HEK293T (cell line): ENCODE results near the gene PITRM1.

Experiments used
- CTCF ChIA-PET: fragments of 350-600 bp; formaldehyde crosslinking; extraction: SDS; loops from one replicate; lab custom pipeline; 2021; ENCODE audit warnings: antibody characterized with exemption, inconsistent platforms; lab: Yijun Ruan, JAX
- POLR2A ChIA-PET: fragments of 350-600 bp; formaldehyde crosslinking; extraction: SDS; loops from one replicate; lab custom pipeline; 2020; ENCODE audit warnings: antibody characterized with exemption, inconsistent platforms; lab: Yijun Ruan, JAX
- DNase-seq: peaks from one replicate; pipeline ENCODE4 v3.0.0; 2012; ENCODE audit warnings: mixed read lengths; ENCODE audit errors: extremely low spot score
- ARNT ChIP-seq: fragments of 450-650 bp; IDR thresholded peaks from 2 replicates; pipeline ENCODE4 v1.6.1; 2017; ENCODE audit warnings: mild to moderate bottlenecking
- BHLHE40 ChIP-seq: fragments of 450-650 bp; IDR thresholded peaks from 2 replicates; pipeline ENCODE4 v1.6.1; 2016; ENCODE audit warnings: mild to moderate bottlenecking, moderate library complexity, borderline replicate concordance
- CTBP1 ChIP-seq: fragments of 450-650 bp; IDR thresholded peaks from 2 replicates; pipeline ENCODE4 v1.6.1; 2016; ENCODE audit warnings: borderline replicate concordance
- ELF4 ChIP-seq: fragments of 450-650 bp; IDR thresholded peaks from 2 replicates; pipeline ENCODE4 v1.6.1; 2017; ENCODE audit warnings: antibody characterized with exemption
- FOXA1 ChIP-seq: fragments of 450-650 bp; IDR thresholded peaks from 2 replicates; pipeline ENCODE4 v1.6.1; 2016; ENCODE audit warnings: mild to moderate bottlenecking
- FOXK2 ChIP-seq: fragments of 450-650 bp; IDR thresholded peaks from 2 replicates; pipeline ENCODE4 v1.6.1; 2016; ENCODE audit warnings: mild to moderate bottlenecking
- FOXM1 ChIP-seq: fragments of 450-650 bp; IDR thresholded peaks from 2 replicates; pipeline ENCODE4 v1.6.1; 2017; ENCODE audit warnings: mild to moderate bottlenecking, borderline replicate concordance
- HDGF ChIP-seq: fragments of 450-650 bp; IDR thresholded peaks from 2 replicates; pipeline ENCODE4 v1.6.1; 2017; ENCODE audit warnings: antibody characterized with exemption, borderline replicate concordance
- L3MBTL2 ChIP-seq: fragments of 450-650 bp; conservative IDR thresholded peaks from 2 replicates; pipeline ENCODE4 v1.6.1; 2016; ENCODE audit warnings: mild to moderate bottlenecking
- LEF1 ChIP-seq: fragments of 450-650 bp; IDR thresholded peaks from 2 replicates; pipeline ENCODE4 v1.6.1; 2017; ENCODE audit warnings: mild to moderate bottlenecking, borderline replicate concordance
- NFRKB ChIP-seq: fragments of 450-650 bp; IDR thresholded peaks from 2 replicates; pipeline ENCODE4 v1.6.1; 2016; ENCODE audit warnings: mild to moderate bottlenecking, moderate library complexity
- SP1 ChIP-seq: fragments of 450-650 bp; IDR thresholded peaks from 2 replicates; pipeline ENCODE4 v1.6.1; 2017
- SUZ12 ChIP-seq: fragments of 450-650 bp; IDR thresholded peaks from 2 replicates; pipeline ENCODE4 v1.6.1; 2016; ENCODE audit warnings: mild to moderate bottlenecking
- TARDBP ChIP-seq: fragments of 450-650 bp; IDR thresholded peaks from 2 replicates; pipeline ENCODE4 v1.6.1; 2016
- ZNF384 ChIP-seq: fragments of 450-650 bp; IDR thresholded peaks from 2 replicates; pipeline ENCODE4 v1.6.1; 2016
- TF ChIP-seq, protein P1 (sequence below): fragments of 450-650 bp; IDR thresholded peaks from 2 replicates; pipeline ENCODE4 v1.6.1; 2016

Gene PITRM1

DNA sequence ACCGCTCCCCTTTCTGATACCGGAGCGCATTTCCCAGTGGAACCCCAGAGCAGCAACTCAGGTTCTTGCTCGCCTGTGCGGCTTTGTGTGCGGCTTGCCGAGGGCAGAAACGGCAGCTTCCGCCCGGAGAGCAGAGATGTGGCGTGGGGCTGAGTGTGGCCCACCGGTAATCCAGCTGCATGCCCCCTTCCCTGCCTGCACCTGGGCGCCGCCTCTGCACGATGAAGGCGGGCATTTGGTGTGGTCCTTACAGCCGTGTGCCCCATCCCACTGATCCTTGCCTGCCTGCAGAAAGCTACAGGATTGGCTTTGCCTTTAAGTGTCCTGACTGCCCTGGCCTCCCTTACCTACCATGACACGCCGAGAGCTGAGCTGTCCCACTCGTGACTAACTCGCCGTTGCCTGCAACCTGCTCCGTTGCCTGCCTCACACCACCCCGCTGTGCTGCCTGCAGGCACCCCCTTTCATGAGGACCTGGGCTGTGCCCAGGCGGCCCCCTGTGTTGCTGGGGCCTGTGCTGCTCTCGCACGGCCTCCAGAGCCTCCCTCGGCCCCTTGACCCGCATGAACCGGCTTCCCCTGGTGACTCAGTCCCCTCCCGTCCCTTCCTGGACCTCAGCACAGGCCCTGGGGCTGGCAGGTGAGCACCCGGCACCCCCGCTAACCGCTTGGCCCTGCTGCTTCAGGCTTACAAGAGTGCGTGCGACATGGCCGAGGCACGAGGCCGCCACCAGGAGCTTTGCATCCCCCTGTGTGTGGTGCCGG lies 48.0 kb downstream of the PITRM1 start:
- TF ChIP-seq, protein P1, sequence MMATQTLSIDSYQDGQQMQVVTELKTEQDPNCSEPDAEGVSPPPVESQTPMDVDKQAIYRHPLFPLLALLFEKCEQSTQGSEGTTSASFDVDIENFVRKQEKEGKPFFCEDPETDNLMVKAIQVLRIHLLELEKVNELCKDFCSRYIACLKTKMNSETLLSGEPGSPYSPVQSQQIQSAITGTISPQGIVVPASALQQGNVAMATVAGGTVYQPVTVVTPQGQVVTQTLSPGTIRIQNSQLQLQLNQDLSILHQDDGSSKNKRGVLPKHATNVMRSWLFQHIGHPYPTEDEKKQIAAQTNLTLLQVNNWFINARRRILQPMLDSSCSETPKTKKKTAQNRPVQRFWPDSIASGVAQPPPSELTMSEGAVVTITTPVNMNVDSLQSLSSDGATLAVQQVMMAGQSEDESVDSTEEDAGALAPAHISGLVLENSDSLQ: no peak
- TF ChIP-seq SUZ12 (no peak), HDGF (no peak), FOXM1 (no peak), FOXK2 (no peak), CTBP1 (no peak), BHLHE40 (no peak)
- ChIA-PET POLR2A (no interaction called here), CTCF (no interaction called here)
- DNase-seq: no peak

DNA sequence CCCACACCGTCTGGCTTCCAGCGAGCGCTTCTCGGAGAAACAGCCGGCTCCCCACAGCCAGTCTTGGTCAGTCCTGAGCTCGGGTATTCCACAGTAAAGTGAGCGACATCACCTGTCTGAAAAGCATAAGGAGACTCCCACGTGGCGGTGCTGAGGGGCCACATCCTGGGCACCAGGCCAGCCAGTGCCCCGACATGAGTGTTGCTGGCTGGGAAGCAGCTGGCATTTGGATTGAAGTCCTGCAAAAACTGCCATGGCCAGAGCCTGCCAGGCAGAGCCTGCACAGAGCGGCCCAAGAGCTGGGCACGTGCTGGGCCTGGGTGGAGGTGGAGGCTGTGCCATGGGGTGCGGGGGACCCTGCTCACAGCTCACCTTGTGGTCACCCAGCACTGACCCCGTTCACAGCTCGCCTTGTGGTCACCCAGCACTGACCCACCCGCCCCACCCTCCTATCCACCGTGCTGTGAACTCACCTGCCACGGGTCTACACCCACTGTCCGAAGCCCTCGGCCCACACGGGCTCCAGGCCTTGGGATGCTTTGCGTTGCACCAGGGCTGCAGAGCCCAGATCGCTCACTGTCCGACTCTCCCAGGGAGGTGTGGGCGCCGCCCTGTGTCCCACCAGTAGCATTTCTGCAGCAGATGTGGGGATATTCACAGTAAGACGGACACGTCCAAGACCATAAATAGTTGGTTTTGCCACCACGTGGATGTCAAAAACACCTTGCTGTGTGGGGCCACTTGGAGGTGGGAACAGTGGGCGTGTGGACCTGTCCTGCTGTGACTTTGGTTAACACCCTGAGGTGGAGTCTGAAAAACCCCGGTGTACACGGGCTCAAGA lies 48.8 kb downstream of the PITRM1 start:
- TF ChIP-seq SUZ12: no peak
- TF ChIP-seq, protein P1: no peak
- ChIA-PET POLR2A (no interaction called here), CTCF (no interaction called here)
- DNase-seq: no peak

DNA sequence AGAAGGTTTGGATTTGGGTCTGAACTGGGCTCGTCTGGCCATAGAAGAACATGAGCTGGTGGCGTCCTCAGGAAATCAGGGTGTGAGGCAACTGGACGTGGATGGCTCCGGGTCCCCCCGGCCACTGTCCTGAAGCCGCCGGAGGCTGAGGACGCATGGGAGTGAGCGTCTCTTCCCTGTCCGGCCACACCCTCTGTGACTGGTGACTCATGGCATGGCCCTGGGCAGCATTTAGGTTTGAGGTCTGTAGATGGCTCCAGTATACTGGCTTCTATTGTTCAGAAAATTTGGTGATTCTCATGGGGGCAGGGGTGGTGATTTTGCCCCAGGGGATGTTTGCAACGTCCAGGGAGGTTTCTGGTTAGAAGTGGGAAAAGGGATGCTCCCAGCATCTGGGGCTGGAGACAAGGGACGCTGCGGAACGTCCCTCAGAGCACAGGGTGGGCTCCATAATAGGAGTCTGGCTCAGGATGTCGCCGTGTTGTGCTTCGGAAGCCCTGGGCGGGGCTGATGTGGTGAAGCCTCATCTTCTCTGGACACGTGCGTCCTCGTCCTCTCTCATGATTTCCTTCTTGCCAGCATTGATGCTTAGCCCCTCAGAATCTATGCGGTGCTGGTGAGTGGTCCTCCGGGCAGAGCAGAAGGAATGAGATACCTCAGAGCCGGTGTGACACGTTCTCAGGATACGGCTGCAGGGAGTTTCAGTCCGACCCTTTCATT lies 49.9 kb downstream of the PITRM1 start:
- POLR2A ChIA-PET: no interaction called here
- no peak for DNase-seq
- CTCF ChIA-PET: no interaction called here

DNA sequence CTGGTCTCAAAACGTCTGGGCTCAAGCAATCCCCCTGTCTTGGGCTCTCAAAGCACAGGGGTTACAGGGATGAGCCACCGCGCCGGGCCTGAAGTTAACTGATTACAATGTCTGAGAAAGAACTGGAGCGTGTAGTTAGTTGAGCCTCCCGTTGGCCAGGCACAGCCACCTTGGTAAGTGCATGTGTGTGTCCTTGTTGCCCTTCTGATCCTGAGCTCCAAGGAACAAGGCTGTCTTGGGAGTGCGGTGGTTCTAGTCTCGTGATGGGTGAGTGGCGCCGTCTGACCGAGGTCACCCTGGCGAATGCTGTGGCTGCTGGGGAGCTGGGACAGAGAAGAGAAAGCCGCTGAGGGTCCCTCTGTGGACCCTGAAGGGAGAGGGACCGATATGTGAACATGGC lies 50.5 kb downstream of the PITRM1 start:
- POLR2A ChIA-PET: no interaction called here
- no peak for DNase-seq
- CTCF ChIA-PET: no interaction called here
- no peak for TF ChIP-seq FOXK2

More for the DNA sequence above, 49.9 kb downstream of the PITRM1 start:
- TF ChIP-seq L3MBTL2 (no peak), ARNT (no peak), LEF1 (no peak), FOXM1 (no peak), FOXK2 (no peak), CTBP1 (no peak), NFRKB (no peak), FOXA1 (no peak), ZNF384 (no peak), SUZ12 (no peak), BHLHE40 (no peak), SP1 (no peak), HDGF (no peak), TARDBP (no peak), ELF4 (no peak)
- TF ChIP-seq, protein P1: no peak

DNA sequence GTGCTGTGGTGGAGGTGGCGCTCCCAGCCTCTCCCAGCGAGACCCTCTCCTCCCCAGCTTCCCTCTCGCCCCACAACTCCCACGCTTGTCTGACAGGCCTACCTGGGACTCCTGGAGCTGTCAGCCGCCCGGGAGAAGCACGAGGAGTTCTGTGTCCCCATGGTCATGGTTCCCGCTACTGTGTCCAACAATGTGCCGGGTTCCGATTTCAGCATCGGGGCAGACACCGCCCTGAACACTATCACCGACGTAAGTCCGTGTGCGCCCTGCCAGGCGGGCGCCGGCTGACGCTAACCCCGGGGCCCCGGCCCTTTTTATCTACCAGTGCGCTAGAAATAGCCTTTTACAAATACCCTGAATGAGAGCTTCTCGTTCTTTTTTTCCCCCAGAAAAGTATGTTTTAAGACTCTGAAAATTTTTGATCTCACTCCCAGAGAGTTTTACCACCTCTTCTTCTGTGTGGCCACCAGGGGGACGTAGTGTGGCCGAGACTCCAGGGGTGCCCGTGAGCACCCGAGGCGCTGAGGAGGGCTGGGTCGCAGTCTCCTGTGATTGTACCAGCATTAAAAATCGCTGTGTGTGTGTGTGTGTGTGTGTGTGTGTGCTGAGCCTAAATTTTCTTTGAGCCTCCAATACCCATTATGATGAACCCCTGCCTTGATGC lies 52.7 kb downstream of the PITRM1 start:
- TF ChIP-seq L3MBTL2: no peak
- TF ChIP-seq SUZ12: no peak
- TF ChIP-seq FOXA1: no peak
- TF ChIP-seq NFRKB: no peak
- TF ChIP-seq HDGF: no peak
- no peak for TF ChIP-seq BHLHE40
- no peak for TF ChIP-seq SP1
- TF ChIP-seq LEF1: no peak
- TF ChIP-seq, protein P1: no peak
- TF ChIP-seq FOXK2: no peak
- no peak for TF ChIP-seq FOXM1
- TF ChIP-seq CTBP1: no peak
- no peak for TF ChIP-seq ARNT
- TF ChIP-seq ELF4: no peak
- TF ChIP-seq TARDBP: no peak
- TF ChIP-seq ZNF384: no peak
- CTCF ChIA-PET: interaction anchor here (0.6 to 1.6 kb wide), 3 partner anchors 25 to 661 kb away, joined by 3 to 4 read pairs (median 3); no protein-coding TSS in a partner anchor
- peak; percentile 66 for DNase-seq
- POLR2A ChIA-PET: no interaction called here
